GM20431 (cell line): ENCODE measurements around the gene ATP5F1D.
"Not testable (repeated sequence)": the region's sequence is repeated elsewhere in the genome, so short reads cannot be mapped to it uniquely, and the experiment has no call there.

ENCODE experiments used
- in situ Hi-C: fragments of 300-500 bp; cut with MseI, MboI; formaldehyde crosslinking; loops from one replicate; pipeline ENCODE4 v1.15.0; 2020; ENCODE audit warnings: low sequenced_read_pairs; ENCODE audit not compliant: unreplicated experiment

The ATP5F1D gene

DNA sequence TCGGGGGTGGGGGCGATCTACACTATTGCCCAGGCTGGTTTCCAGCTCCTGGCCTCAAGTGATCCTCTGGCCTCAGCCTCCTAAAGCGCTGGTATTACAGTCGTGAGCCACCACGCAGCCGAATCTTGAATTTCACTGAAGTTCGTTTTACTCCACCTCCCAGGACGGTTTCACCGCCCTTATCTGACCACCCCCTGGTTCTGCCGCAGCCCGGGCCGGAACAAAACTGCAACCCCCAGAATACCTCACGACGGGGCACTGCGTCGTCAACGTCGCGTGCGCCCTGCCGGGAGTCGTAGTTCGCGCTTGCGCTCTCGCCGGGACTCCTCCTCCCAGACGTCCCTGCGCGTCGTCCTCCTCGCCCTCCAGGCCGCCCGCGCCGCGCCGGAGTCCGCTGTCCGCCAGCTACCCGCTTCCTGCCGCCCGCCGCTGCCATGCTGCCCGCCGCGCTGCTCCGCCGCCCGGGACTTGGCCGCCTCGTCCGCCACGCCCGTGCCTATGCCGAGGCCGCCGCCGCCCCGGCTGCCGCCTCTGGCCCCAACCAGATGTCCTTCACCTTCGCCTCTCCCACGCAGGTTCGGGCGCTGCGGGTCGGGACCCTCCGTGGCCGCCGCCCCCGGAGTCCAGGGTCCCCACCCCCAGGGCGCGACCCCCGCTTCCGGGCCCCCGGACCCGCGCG lies at the start of gene ATP5F1D:
ATP5F1D (plus strand) TSS at position 335 of the 679 bp plus-strand sequence; CDS start at position 435, 100 bp downstream.
- in situ Hi-C loops: no loop called here

DNA sequence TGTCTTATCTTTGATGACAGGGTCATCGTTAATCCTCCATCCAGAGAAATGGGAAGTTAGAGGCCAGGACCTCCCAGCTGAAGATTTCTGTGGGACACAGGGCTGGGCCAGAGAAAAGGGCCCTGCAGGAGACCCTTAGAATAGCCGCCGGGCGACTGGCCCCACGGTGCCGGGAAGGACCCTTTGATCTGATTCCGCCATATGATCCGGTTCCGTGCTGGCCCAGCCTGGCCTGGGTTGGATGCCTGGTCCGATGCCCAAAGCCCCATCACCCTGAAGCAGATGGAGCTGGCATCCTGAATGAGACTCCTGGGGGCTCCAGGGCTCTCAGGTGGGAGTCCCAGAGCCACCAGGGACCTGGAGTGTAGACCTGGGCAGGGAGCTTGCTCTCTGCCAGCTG lies 42.0 kb upstream of the ATP5F1D start:
- in situ Hi-C loops: no loop called here

DNA sequence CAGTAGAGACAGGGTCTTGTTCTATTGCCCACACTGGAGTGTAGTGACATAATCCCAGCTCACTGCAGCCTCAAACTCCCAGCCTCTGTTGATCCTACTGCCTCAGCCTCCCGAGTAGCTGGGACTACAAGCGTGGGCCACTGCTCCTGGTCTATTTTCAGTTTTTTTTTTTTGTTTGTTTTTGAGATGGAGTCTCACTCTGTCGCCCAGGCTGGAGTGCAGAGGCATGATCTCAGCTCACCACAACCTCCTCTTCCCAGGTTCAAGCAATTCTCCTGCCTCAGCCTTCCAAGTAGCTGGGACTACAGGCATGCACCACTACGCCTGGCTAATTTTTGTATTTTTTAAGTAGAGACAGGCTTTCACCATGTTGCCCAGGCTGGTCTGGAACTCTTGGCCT lies 40.9 kb upstream of the ATP5F1D start:
- in situ Hi-C loops: not testable (repeated sequence)

DNA sequence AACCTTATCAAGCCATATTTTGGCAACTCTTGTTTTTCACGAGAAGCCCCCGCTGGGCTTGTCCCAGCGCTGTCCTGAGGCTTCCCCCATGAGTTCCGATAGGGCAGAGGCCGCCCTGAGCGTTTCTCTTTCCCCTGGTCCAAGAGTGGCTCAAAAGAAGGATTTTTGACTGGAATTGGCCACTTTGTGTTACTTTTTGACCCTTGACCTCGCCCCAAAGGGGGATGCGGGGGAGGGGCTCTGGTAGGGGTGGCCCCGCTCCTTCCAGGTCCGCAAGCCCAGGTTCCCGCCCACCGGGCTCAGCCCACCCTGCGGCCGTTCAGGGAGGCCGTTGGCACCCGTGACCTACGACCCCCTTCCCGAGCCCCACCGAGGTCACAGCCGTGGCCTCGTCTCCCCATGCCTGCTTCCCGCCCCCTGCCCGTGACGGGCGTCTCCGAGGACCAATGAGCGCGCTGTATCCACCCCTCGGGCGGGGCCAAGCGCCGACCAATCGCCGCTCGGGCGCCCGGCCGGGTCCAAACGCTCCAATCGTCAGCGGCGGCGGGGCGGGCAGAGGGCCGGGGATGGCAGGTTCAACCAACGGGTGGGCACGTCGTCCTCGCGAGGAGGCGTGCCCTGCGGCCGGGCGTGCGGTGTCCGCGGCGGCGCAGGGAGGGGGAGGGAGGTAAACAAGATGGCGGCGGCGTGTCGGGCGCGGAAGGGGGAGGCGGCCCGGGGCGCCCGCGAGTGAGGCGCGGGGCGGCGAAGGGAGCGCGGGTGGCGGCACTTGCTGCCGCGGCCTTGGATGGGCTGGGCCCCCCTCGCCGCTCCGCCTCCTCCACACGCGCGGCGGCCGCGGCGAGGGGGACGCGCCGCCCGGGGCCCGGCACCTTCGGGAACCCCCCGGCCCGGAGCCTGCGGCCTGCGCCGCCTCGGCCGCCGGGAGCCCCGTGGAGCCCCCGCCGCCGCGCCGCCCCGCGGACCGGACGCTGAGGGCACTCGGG lies 36.1 kb upstream of the ATP5F1D start, which contains the start of gene STK11:
STK11 (plus strand) TSS at position 665 of the 986 bp plus-strand sequence. CDS start 1,136 bp downstream, outside the sequence.
- in situ Hi-C loops: no loop called here

DNA sequence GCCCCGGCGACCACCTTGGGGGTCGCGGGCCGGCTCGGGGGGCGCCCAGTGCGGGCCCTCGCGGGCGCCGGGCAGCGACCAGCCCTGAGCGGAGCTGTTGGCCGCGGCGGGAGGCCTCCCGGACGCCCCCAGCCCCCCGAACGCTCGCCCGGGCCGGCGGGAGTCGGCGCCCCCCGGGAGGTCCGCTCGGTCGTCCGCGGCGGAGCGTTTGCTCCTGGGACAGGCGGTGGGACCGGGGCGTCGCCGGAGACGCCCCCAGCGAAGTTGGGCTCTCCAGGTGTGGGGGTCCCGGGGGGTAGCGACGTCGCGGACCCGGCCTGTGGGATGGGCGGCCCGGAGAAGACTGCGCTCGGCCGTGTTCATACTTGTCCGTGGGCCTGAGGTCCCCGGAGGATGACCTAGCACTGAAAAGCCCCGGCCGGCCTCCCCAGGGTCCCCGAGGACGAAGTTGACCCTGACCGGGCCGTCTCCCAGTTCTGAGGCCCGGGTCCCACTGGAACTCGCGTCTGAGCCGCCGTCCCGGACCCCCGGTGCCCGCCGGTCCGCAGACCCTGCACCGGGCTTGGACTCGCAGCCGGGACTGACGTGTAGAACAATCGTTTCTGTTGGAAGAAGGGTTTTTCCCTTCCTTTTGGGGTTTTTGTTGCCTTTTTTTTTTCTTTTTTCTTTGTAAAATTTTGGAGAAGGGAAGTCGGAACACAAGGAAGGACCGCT lies 35.2 kb upstream of the ATP5F1D start:
- in situ Hi-C loops: no loop called here

DNA sequence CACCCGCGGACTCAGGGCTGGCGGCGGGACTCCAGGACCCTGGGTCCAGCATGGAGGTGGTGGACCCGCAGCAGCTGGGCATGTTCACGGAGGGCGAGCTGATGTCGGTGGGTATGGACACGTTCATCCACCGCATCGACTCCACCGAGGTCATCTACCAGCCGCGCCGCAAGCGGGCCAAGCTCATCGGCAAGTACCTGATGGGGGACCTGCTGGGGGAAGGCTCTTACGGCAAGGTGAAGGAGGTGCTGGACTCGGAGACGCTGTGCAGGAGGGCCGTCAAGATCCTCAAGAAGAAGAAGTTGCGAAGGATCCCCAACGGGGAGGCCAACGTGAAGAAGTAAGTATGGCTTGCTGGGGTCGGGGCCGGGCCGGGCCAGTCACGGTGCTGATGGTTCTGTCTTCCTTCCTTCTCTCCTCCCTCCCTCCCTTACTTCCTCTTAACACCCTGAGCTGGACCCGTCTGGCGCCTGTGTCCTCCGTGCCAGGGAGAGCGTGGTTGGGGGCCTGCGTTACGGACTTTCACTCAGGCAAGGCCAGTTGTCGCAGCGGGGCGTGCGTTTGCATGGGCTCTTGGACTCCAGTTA lies 34.6 kb upstream of the ATP5F1D start:
- in situ Hi-C loops: no loop called here

DNA sequence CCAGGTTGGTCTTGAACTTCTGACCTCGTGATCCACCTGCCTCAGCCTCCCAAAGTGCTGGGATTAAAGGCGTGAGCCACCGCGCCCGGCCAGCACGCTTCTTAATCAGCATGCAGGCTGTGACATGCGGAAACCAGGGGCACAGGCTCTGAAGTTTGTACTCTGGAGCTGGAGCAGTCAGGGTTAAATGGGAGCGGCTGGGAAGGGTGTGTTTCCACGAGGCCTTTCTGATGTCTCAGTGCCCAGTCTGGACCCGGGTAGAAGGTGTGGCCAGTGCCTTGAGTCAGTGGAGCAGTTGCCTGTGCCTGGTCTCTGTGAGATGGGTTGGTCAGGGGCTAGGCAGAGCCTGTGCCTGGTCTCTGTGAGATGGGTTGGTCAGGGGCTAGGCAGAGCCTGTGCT lies 32.7 kb upstream of the ATP5F1D start:
- in situ Hi-C loops: not testable (repeated sequence)

DNA sequence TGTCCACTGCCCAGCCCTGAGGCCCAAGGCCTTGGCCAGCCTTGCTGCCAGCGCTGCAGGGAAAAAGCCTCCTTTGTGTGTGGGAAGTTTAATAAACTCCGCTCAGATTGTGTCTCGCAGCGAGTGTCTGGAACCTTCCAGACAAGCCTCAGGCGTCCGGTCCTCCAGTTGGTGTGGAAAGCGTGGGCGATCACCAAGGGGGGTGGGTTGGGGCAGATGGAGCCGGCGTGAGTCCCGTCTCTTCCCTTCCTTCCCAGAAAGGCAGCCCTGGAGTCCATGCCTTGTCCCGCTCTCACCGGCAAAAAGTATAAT lies 31.4 kb upstream of the ATP5F1D start:
- in situ Hi-C loops: no loop called here

DNA sequence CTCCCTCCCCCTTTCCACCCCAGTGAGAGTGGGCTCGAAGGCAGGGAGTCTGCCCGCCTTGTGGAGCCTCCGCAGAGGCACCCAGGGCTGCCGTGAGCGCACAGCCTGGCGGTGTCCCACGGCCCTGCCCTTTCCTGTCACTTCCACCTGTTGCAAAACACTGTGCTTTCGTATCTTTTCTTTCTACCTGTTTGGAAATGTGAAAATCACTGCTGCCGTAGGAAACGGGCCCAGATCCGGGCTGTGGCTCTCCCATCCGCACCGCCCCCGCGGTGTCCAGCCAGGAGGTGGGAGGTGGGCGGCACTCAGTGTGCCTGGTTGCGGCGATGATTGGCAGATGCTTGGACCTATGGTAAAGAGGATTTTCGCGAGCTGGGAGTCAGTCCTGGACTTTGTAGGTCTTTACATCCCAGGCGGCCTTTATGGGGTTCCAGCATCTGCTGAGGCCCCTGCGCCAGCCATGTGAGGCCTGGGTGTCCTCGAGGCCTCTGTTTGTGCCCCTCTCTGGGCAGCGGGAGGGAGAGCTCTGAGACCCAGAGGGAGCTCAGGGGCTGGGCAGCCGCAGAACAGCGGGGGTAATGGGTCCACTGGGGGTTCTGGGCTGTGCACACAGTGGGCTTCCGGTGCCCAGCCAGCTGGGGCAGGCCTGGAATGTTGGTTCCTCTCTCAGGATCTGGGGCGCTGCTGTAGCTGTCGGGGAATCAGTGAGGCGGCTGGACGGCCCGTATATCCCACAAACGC lies 29.9 kb upstream of the ATP5F1D start:
- in situ Hi-C loops: no loop called here

DNA sequence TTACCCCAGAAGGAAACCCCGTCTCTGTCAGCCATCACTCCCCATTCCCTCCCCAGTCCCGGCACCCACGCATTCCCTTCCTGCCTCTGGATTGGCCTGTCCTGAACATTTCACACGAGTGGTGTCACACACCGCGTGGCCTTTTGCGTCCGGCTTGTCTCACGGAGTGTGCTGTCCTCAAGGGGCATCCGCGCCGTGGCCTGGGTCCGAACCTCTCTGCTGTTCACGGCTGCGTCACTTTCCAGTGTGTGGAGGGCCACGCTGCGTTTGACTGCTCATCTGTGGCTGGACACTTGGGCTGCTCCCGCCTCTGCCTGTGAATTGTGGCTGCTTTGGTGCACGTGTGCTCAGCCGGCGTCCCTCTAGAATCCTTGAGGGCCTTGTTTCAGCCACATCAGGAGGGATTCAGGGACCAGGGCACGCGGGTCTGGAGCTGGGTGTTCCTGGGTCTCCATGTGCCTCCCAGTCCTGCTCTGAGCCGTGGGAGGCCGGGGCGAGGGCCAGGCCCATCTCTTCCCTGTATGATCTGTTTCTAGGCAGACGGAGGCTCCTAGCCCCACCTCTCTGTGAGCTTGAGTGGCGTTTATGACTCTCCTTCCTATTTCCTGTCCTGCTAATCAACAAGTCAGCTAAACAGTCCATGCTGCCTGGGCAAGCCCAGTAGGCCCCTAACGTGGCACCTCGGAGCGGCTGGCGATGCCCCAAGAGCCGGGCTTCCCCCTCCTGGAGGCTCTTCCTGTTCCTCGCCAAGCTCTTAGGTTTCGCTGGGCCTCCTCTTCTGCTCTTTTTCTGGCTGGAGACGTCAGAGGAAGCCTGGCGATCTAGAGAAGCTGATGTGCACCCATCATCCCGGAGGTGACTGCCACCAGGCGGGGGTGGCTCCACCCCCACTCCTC lies 27.9 kb upstream of the ATP5F1D start:
- in situ Hi-C loops: no loop called here

DNA sequence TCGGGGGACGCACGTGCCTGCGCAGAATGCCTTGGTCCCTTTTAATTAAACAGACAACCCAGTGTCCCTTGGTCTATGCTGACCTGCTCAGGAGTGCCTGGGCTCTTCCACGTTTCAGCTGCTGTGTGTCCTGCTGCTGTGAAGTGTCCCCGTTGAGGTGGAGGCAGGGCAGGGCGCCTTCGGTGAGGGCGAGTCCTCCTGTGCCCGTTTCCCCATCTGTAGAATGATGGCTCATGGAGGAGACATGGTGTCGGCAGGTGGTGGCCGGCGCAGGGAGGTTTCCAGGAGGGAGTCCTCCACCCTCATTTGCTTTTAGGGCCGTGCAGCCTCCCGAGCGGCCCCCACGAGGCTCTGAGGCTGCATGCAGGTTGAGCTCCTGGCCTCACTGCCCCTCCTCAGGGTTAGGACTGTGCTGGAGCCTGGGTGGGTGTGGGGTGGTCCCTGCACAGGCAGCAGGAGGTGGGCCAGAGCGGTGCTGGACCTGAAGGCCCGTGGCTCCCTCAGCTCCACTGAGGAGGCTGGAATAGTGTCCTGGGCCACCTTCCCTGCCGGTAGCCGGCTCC lies 27.2 kb upstream of the ATP5F1D start:
- in situ Hi-C loops: no loop called here

DNA sequence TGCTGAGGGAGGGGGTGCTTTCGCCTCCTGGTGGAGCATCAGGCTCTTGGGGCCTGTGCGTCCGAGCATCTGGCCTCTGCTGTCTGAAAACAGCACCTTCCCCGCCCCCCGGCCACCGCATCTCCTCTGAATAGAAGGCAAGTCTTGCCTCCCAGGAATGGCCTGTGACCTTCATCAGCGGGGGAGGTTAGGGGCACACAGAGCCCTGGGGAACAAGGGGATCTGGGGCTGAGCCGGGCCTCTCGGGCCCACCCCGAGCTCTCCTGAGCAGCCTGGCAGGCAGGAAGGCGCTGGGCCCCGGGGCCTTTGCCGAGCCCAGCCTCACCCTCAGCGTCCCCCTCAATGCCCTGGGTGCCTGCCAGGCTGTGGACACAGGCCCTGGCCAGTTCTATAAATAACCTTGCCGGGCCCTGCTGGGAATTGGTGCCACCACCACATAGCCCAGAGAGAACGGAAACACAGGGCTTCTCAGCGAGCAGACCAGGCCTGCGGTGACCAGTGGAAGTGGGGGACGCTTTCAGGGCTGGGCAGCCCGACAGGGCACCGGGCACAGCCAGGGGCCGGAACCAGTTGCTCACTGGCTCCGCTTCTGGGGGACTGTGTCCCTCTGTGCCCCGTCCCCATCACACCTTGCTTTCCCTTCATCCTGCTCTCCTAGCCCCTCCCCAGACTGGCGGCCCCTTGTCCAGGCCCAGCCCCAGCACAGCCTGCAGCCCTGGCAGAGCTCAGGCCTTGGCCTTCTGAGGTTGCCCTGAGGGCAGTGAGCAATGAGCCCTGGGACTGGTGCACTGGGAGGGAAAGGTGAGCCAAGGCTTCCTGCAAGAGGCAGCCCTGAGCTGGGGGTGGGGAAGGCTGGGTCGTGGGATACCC lies 26.5 kb upstream of the ATP5F1D start:
- in situ Hi-C loops: no loop called here

DNA sequence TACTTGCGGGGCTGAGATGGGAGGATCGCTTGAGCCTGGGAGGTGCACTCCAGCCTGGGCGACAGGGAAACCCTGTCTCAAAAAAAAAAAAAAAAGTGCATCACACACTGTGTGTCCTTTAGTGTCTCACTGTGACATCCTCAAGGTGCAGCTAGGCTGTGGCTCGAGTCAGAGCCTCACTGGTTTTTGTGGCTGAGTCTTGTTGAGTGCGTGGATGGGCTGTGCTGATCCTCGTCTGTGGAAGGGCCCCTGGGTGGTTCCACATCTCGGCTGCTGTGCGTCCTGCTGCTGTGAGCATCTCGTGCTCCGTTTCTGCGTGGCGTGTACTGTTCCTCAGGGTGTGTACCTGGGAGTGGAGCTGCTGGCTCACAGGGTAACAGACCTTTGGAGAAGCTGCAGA lies 24.8 kb upstream of the ATP5F1D start:
- in situ Hi-C loops: no loop called here

DNA sequence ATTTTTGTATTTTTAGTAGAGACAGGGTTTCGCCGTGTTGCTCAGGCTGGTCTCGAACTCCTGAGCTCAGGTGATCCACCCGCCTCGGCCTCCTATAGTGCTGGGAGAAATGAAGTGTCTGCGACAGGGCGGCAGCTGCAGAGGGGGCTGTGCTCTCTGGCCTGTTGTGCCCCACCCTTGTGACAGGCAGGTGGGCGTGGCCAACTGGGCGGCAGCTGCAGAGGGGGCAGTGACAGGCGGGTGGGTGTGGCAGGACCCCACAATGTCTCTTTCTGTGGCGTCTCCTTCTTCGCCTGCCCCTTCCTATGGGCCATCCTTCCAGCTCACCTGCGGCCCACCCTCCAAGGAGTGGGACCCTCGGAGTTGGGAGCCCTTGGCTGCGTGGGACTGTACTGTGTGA lies 24.2 kb upstream of the ATP5F1D start:
- in situ Hi-C loops: no loop called here

DNA sequence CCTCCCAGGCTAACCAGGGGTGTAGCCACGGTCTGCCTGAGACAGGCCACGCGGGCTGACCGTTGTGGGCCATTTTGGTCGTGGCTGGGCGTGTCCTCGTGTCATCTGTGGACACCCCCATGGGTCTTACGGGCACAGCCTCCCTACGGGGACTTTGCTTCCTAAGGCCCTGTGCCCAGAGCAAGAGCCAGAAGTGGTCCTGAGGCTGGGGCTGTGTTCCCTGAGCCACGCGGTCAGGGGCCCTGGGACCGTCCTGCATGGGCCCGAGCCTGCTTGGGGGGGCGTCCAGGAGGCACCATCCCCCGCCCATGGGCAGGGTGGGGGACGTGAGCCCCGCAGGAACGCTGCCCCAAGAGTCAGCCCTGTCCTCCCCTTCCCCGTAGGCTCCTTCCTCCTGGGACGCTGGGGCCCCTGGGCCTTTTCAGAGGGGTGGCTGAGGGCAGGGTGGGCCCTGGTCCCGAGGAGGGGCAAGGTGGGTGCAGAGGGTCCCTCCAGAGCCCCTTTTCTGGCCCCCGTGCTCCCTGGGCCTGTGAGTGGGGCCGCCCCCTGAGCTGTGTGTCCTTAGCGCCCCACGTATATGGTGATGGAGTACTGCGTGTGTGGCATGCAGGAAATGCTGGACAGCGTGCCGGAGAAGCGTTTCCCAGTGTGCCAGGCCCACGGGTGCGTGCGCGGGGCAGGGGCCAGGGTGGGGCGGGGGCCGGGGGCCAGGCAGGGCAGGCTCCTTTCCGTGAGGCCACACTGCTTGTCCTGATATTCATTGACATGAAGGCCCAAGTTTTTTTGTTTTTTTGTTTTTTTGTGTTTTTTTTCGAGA lies 22.6 kb upstream of the ATP5F1D start:
- in situ Hi-C loops: no loop called here

DNA sequence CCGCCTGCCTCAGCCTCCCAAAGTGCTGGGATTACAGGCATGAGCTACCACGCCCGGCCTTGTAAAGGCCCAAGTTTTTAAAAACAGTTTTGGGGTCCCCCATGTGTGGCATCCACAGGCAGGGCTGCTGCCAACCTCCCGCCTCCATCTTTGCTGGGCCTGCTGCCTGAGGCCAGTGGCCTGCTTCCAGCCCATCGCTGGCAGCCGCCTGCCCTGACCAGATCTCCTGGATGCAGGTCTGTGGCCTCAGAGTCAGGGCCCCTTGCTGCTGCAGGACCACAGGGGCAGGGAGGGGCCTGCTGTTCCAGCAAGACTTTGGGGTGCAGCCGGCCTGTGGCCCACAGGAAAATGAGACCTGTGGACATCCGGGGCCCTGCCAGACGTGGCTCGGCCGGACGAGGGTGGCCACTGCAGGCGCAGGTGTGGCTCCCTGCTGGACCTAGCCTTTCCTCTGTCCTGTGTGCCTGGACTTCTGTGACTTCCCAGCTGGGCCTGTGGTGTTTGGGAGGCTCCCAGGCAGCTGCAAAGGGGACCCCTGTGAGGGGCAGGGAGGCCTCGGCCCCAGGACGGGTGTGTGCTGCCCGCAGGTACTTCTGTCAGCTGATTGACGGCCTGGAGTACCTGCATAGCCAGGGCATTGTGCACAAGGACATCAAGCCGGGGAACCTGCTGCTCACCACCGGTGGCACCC lies 21.6 kb upstream of the ATP5F1D start:
- in situ Hi-C loops: no loop called here
